ENCODE measurements around the gene CCDC106. TPM values are rescaled to one million over a fixed set of nuclear protein-coding genes. Genes with fewer than 3 reads are reported as not detected.

CCDC106 gene
- total RNA-seq, 1 experiment from 2014 or later = 21.1 TPM

DNA sequence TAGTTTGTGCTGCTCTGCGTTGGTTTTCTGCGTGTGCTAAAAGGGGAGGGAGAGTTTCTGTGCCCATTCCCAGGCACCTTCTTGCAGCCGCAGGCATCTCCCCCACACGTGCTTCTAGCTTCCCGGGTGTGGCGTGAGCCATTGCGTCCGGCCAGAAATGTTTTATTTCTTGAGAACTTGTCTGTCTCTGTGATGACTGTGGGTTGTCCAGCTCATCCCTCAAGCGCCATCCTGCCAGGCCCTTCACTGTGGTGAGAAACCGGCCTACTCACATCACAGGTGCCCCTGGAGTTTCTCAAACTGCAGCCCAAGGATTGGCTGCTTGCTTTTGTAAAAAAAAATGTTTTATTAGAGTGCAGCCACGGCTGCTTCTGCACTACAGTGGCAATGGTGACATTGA lies 51.2 kb downstream of the CCDC106 start:
- ATAC-seq (no peak), DNase-seq (ENCODE audit: low spot score) (no peak)
- Mint-ChIP-seq H3K36me3 (peaks cover 35% of the 10 kb centered on the region), H3K9me3 (no peaks in the 10 kb centered on the region; the same call in 1 of the 2 replicates), H3K27ac (no peak overlapping the region), H3K27me3 (ENCODE audit: low read depth) (no peaks in the 10 kb centered on the region; the same call in 1 of the 2 replicates), H3K4me3 (no peak overlapping the region), H3K4me1 (no peaks in the 10 kb centered on the region)
- no peak for TF ChIP-seq MYBL2 (CRISPR knock-in tag; IDR thresholded peaks at IDR 0.05)
- TF ChIP-seq HMGA2 (CRISPR knock-in tag; IDR thresholded peaks at IDR 0.05) = no peak
- TF ChIP-seq ZNF219 (CRISPR knock-in tag; IDR thresholded peaks at IDR 0.05; ENCODE audit: borderline replicate concordance) = no peak
- TF ChIP-seq NR2C2 (CRISPR knock-in tag; IDR thresholded peaks at IDR 0.05) = no peak
- TF ChIP-seq PRRX2 (CRISPR knock-in tag; IDR thresholded peaks at IDR 0.05) = no peak
- TF ChIP-seq, protein P1, sequence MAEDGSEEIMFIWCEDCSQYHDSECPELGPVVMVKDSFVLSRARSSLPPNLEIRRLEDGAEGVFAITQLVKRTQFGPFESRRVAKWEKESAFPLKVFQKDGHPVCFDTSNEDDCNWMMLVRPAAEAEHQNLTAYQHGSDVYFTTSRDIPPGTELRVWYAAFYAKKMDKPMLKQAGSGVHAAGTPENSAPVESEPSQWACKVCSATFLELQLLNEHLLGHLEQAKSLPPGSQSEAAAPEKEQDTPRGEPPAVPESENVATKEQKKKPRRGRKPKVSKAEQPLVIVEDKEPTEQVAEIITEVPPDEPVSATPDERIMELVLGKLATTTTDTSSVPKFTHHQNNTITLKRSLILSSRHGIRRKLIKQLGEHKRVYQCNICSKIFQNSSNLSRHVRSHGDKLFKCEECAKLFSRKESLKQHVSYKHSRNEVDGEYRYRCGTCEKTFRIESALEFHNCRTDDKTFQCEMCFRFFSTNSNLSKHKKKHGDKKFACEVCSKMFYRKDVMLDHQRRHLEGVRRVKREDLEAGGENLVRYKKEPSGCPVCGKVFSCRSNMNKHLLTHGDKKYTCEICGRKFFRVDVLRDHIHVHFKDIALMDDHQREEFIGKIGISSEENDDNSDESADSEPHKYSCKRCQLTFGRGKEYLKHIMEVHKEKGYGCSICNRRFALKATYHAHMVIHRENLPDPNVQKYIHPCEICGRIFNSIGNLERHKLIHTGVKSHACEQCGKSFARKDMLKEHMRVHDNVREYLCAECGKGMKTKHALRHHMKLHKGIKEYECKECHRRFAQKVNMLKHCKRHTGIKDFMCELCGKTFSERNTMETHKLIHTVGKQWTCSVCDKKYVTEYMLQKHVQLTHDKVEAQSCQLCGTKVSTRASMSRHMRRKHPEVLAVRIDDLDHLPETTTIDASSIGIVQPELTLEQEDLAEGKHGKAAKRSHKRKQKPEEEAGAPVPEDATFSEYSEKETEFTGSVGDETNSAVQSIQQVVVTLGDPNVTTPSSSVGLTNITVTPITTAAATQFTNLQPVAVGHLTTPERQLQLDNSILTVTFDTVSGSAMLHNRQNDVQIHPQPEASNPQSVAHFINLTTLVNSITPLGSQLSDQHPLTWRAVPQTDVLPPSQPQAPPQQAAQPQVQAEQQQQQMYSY (CRISPR knock-in tag; IDR thresholded peaks at IDR 0.05) = no peak
- no peak for TF ChIP-seq ZNF138 (CRISPR knock-in tag; conservative IDR thresholded peaks at IDR 0.05)
- no peak for TF ChIP-seq ZNF416 (CRISPR knock-in tag; IDR thresholded peaks at IDR 0.05)
- TF ChIP-seq RELA (CRISPR knock-in tag; IDR thresholded peaks at IDR 0.05; ENCODE audit: borderline replicate concordance) = no peak
- TF ChIP-seq ZNF423 (CRISPR knock-in tag; IDR thresholded peaks at IDR 0.05) = no peak
- TF ChIP-seq, protein P2, sequence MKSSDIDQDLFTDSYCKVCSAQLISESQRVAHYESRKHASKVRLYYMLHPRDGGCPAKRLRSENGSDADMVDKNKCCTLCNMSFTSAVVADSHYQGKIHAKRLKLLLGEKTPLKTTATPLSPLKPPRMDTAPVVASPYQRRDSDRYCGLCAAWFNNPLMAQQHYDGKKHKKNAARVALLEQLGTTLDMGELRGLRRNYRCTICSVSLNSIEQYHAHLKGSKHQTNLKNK (CRISPR knock-in tag; IDR thresholded peaks at IDR 0.05) = no peak
- no peak for TF ChIP-seq GRHL2 (CRISPR knock-in tag; IDR thresholded peaks at IDR 0.05; ENCODE audit: insufficient replicate concordance, severe bottlenecking)
- TF ChIP-seq JUN (CRISPR knock-in tag; IDR thresholded peaks at IDR 0.05) = no peak
- no peak for TF ChIP-seq NFYB (CRISPR knock-in tag; conservative IDR thresholded peaks at IDR 0.05; ENCODE audit: low read depth)
- TF ChIP-seq ZNF121 (CRISPR knock-in tag; IDR thresholded peaks at IDR 0.05) = no peak
- CTCF ChIA-PET = no interaction called here
- POLR2A ChIA-PET = no interaction called here

- no peaks in the 10 kb centered on the region for H3K4me1 Mint-ChIP-seq
- ATAC-seq (no peak), DNase-seq (ENCODE audit: low spot score) (no peak)
- peaks cover 3% of the 10 kb centered on the region; the same call in 1 of the 2 replicates for H3K27me3 Mint-ChIP-seq (ENCODE audit: low read depth)
- H3K36me3 Mint-ChIP-seq = peaks cover 46% of the 10 kb centered on the region
- TF ChIP-seq ZNF138 (CRISPR knock-in tag; conservative IDR thresholded peaks at IDR 0.05) (no peak), NR2C2 (CRISPR knock-in tag; IDR thresholded peaks at IDR 0.05) (no peak), IRF2 (CRISPR knock-in tag; IDR thresholded peaks at IDR 0.05; ENCODE audit: borderline replicate concordance, low read depth) (no peak), ETV6 (CRISPR knock-in tag; IDR thresholded peaks at IDR 0.05) (no peak), KAT7 (CRISPR knock-in tag; IDR thresholded peaks at IDR 0.05; ENCODE audit: borderline replicate concordance) (no peak), RORB (CRISPR knock-in tag; IDR thresholded peaks at IDR 0.05) (no peak), NR3C1 (CRISPR knock-in tag; conservative IDR thresholded peaks at IDR 0.05; ENCODE audit: low read depth) (no peak), TEAD4 (CRISPR knock-in tag; IDR thresholded peaks at IDR 0.05) (no peak), ATF3 (CRISPR knock-in tag; conservative IDR thresholded peaks at IDR 0.05) (no peak), E2F4 (CRISPR knock-in tag; IDR thresholded peaks at IDR 0.05; ENCODE audit: borderline replicate concordance, low read depth) (no peak), ZNF512 (CRISPR knock-in tag; IDR thresholded peaks at IDR 0.05; ENCODE audit: borderline replicate concordance) (no peak), NFYB (CRISPR knock-in tag; conservative IDR thresholded peaks at IDR 0.05; ENCODE audit: low read depth) (no peak)
- TF ChIP-seq, protein P3, sequence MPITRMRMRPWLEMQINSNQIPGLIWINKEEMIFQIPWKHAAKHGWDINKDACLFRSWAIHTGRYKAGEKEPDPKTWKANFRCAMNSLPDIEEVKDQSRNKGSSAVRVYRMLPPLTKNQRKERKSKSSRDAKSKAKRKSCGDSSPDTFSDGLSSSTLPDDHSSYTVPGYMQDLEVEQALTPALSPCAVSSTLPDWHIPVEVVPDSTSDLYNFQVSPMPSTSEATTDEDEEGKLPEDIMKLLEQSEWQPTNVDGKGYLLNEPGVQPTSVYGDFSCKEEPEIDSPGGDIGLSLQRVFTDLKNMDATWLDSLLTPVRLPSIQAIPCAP (CRISPR knock-in tag; IDR thresholded peaks at IDR 0.05) = no peak
- TF ChIP-seq, protein P4, sequence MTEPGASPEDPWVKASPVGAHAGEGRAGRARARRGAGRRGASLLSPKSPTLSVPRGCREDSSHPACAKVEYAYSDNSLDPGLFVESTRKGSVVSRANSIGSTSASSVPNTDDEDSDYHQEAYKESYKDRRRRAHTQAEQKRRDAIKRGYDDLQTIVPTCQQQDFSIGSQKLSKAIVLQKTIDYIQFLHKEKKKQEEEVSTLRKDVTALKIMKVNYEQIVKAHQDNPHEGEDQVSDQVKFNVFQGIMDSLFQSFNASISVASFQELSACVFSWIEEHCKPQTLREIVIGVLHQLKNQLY (CRISPR knock-in tag; IDR thresholded peaks at IDR 0.05) = no peak
- TF ChIP-seq, protein P5, sequence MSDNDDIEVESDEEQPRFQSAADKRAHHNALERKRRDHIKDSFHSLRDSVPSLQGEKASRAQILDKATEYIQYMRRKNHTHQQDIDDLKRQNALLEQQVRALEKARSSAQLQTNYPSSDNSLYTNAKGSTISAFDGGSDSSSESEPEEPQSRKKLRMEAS (CRISPR knock-in tag; IDR thresholded peaks at IDR 0.05) = no peak
- H3K4me3 Mint-ChIP-seq = no peak overlapping the region
- ChIA-PET CTCF (interaction anchor here (1.3 kb wide), 1 partner anchor 29 kb away, joined by 3 read pairs; no protein-coding TSS in a partner anchor), POLR2A (no interaction called here)
- no peak overlapping the region for H3K27ac Mint-ChIP-seq
- peaks cover 13% of the 10 kb centered on the region for H3K9me3 Mint-ChIP-seq
Measured at GRCh38 chr19:55700813-55701212, 52.8 kb downstream of the CCDC106 start.

All from WTC11 (cell line).